HG03159 (cell line): ENCODE results near the gene TEDC1.
"Not testable (repeated sequence)": the region's sequence is repeated elsewhere in the genome, so short reads cannot be mapped to it uniquely, and the experiment has no call there.

ENCODE experiments used
- ATAC-seq: cut with Tn5 transposase; IDR thresholded peaks from one replicate; pipeline ENCODE4 v1.9.1; 2021; ENCODE audit warnings: mild to moderate bottlenecking, moderate library complexity; ENCODE audit not compliant: unreplicated experiment

The TEDC1 gene

GRCh38 chr14:105536051-105536450, 45.0 kb downstream of the TEDC1 start:
- ATAC-seq = no peak

DNA sequence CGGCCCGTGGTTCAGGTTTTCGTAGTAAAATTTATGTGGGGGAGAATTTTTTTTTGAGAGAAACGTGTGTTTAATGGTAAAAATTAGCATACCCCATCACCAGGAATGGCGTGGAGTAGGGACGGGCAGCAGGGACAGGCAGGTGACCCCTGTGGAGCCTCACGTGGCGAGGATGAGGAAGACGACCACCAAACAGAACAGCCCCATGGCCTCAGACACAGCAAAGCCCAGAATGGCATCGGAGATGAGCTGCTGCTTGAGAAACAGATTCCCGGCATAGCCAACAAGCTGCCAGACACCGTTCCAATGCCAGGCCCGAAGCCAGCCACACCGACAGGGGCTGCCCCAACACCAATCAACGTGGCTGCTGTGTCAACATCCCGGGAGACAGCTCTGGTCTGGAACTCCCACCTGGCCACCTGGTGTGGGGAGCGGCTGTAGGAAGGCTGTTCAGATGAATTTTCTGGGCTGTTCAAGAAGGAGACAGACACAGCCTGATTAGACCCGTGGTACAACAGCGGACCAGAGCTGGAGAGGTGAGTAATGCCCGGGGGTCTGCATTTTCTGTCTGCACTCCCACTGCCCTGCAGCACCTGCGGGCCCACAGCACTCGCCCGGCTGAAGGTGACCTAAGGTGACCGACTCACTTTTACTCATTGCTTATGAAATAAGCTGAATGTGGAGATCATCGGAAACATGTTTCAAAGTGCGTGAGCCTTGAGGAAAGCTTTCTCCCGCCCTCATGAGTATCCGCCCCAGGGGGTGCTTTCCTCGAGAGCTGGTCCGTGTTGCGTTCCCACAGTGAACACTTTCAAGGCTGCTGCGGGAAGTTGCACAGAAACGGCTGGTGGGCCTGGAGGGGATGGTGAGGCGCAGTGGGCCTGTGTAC, 45.9 kb downstream of the TEDC1 start:
- ATAC-seq = no peak

- no peak for ATAC-seq
Observed at GRCh38 chr14:105537580-105538474, 46.8 kb downstream of the TEDC1 start.

DNA sequence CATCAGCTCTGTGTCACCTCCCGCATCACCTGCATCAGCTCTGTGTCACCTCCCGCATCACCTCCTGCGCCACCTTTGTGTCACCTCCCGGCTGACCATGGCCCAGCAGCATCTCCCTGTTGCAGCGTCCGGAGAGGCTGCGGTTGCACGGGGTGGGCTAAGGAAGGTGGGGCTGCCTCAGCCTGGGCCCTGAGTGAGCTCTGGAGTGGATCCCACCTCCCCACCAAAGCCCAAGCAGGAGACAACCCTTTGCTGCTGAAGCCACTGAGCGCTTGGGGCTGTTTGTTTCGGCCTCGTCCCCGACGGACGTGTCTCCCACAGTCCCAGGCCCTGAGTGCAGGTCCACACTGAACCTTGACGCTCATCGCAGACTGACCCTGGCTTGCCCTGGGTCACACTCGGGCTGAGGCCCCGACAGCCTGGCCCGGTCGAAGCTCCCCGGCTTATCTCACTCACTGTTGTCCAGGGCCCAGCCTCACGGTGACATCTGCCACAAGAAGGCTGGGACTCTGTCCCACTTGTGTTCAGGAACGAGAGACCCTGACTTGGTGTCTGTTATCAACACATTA, 47.5 kb downstream of the TEDC1 start:
- ATAC-seq = no peak

DNA sequence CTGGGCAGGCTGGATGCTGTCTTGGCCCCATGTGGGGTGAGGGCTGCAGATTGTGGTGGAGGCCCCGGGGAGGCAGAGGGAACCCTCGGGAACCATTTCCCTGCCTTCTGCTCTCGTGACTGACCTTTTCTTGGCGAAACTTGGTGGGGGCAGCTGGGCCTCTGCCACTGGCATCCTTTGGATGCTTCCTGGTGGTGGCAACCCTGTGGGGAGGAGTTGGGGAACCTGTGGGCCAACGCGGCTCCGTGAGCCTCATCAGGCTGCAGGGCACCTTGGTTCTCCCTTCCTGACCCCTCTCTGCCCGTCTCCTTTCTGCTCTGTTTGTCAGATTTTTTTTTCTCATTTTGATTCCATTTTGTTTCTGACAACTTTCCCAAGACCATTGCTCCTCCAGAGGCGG, 49.8 kb downstream of the TEDC1 start:
- no peak for ATAC-seq

- no peak for ATAC-seq
Observed at GRCh38 chr14:105541218-105541875, 50.3 kb downstream of the TEDC1 start.

DNA sequence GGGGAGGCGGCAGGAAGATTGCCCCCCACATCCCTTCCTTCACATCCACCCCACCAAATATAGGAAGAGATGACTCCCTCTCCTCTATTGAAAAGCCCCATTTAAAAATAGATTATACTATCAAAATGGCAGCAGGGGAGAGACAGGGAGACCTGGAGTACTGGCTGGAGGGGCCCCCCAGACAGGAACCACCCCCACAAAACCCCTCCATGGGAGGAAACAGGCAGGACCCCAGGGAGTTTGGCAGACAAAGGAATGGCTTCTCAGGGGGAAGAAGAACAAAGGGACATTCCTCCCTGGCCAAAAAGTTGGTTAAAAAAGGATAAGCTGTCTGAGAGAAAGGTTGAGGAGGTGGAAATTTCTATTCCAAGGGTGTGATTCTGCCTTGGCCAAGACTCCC, 54.6 kb downstream of the TEDC1 start:
- not testable (repeated sequence) for ATAC-seq

GRCh38 chr14:105546410-105546809, 55.4 kb downstream of the TEDC1 start:
- ATAC-seq = not testable (repeated sequence)

- ATAC-seq = not testable (repeated sequence)
Observed at GRCh38 chr14:105547072-105547471, 56.0 kb downstream of the TEDC1 start.

- no peak for ATAC-seq
Observed at GRCh38 chr14:105547741-105548169, 56.7 kb downstream of the TEDC1 start.
